Loucy (cell line): ENCODE measurements around the gene ELL2.

Experiments
- CTCF ChIP-seq: fragments of 200-600 bp; sonication (generic); conservative IDR thresholded peaks from 2 replicates; pipeline ENCODE4 v1.5.1; 2014; ENCODE audit warnings: mild to moderate bottlenecking, antibody characterized with exemption, low read length
- EZH2phosphoT487 ChIP-seq: fragments of 200-600 bp; IDR thresholded peaks from 2 replicates; pipeline ENCODE4 v1.6.1; 2018; ENCODE audit warnings: antibody characterized with exemption, mild to moderate bottlenecking, moderate library complexity, borderline replicate concordance

- TF ChIP-seq CTCF (no peak), EZH2phosphoT487 (no peak)
Observed at GRCh38 chr5:95956900-95957293, 4.8 kb downstream of the ELL2 start.
